GM15510 (cell line): ENCODE results near the gene ARID1B.

Experiments used
- POLR2A ChIP-seq: IDR thresholded peaks from 3 replicates; pipeline ENCODE4 v1.6.1; 2011; ENCODE audit warnings: borderline replicate concordance; ENCODE audit not compliant: insufficient read length; ENCODE audit errors: extremely low read depth

Gene ARID1B

GRCh38 chr6:157091243-157091642 is 314.1 kb downstream of the ARID1B start:
- no peak for TF ChIP-seq POLR2A

- TF ChIP-seq POLR2A = no peak
Observed at GRCh38 chr6:157091856-157092460, 314.8 kb downstream of the ARID1B start.

DNA sequence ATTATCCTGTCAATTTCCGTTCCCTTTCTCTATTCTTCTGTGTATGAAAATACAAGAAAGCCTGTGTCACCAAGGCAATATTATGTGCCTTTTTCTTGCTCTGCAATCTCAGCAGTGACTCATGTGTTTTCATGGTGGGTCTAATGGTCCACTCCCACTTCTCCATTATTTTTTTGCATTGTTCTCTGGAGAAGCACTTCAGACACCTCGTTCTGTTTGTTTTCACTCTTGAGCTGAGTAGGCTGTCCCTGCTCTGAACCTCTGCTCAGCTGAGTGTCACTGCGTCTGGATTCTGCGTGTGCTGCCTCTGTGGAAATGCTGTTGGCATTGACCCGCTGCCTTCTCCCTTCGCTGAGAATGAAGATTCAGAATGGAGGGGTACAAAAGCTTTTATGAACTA is 315.6 kb downstream of the ARID1B start:
- no peak for TF ChIP-seq POLR2A

DNA sequence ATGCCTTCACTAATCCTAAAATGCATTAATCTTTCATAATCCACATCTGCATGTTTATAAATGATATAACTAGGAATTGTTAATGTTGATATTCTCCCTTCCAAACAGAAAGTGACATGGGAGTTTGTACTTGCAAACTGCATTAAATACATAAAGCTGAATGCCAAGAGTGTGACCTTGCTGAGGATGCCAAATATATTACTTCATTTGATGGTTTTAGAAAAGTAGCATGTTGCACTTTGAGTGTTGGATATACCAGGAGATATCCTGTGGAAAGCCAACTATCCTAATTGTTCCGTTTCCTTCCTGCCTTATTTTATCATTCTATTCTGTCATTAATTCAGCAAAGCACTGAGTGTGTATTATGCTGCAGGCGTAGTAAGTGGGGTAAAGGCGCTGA is 316.4 kb downstream of the ARID1B start:
- TF ChIP-seq POLR2A = no peak

GRCh38 chr6:157094038-157094437 is 316.9 kb downstream of the ARID1B start:
- TF ChIP-seq POLR2A = no peak

DNA sequence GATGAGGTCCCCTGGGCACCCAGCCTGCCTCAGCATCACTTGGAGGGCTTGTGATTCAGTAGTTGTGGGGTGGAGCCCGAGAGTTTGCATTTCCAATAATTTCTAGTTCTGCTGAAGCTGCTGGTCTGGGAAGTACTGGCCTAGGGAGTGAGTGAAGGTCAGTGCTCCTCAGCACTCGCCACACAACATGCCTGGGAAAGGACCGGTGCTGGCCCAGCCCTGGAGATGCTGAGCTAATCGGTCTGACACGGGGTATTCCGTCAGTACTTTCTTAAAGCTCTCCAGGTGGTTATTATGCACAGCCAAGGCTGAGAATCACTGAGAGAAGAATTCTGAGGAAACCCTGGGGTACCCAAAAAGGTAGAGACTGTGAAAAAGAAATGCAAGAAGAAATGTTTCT is 317.9 kb downstream of the ARID1B start:
- TF ChIP-seq POLR2A = no peak

- no peak for TF ChIP-seq POLR2A
Observed at GRCh38 chr6:157095569-157095968, 318.4 kb downstream of the ARID1B start.

GRCh38 chr6:157096105-157096504 is 318.9 kb downstream of the ARID1B start:
- TF ChIP-seq POLR2A = no peak

- no peak for TF ChIP-seq POLR2A
Observed at GRCh38 chr6:157096522-157096921, 319.3 kb downstream of the ARID1B start.

DNA sequence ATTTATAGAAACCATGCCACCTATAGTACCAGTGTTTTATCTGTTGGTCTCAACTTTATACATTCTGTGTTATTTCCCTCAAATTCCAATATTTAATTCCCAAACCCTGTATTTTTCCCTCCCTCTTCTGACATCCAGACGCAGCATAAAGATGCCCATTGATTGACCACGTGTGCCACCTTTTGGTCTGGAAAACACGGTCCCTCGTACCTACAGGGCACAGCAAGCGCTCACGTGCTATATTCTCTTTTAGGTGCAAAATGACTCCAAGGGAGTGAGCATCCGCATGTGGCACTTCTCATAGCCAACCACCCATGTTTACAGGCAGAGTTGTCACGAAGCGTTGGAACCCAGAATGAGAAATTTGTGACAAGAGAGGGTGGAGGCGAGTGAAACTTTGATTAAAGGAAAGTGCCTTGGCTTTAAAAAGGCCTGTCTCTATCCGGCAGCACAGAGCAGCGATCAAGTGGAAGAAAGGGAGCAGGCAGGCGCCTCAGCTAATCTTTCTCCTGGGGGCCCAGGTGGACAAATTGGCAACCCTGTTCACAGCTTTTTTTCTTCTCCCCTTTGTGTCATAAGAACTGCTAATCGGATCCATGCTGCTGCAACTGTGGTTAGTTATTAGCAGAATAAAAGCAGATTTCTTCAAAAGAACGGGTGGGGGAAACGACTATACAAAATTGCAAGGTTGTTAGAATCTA is 320.2 kb downstream of the ARID1B start:
- no peak for TF ChIP-seq POLR2A

DNA sequence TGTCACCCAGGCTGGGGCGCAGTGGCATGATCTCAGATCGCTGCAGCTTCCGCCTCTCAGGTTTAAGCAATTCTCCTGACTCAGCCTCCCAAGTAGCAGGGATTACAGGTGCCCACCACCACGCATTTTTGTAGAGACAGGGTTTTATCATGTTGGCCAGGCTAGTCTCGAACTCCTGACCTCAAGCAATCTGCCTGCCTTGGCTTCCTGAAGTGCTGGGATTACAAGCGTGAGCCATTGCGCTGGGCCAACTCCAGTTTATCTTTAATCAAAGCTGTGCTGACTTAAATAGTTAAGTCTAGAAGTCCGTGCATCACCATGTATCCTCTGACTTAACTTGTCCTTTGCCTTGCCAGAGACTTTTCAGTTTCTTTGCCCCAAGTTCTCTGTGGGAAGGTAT is 321.8 kb downstream of the ARID1B start:
- TF ChIP-seq POLR2A = no peak

- TF ChIP-seq POLR2A = no peak
Observed at GRCh38 chr6:157099912-157100593, 322.9 kb downstream of the ARID1B start.

DNA sequence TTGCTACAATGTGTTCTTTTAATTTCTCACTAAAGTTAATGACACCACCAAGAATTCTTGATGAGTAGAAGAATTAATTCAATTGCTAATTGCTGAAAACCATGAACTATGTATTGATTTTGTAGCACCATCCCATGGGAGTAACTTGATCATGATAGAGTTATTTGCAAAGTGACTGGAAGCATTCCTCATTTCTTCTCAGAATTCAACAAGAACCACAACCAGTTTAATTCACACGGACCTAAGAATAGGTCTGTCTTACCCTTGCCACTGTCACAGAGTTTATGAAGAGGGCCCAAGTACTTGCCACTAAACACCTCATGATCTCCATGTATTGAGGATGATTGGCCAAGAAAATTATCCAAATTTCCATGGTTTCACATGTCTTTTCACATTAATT is 324.0 kb downstream of the ARID1B start:
- TF ChIP-seq POLR2A = no peak

GRCh38 chr6:157104803-157105202 is 327.6 kb downstream of the ARID1B start:
- TF ChIP-seq POLR2A = no peak

GRCh38 chr6:157106487-157106886 is 329.3 kb downstream of the ARID1B start:
- no peak for TF ChIP-seq POLR2A

DNA sequence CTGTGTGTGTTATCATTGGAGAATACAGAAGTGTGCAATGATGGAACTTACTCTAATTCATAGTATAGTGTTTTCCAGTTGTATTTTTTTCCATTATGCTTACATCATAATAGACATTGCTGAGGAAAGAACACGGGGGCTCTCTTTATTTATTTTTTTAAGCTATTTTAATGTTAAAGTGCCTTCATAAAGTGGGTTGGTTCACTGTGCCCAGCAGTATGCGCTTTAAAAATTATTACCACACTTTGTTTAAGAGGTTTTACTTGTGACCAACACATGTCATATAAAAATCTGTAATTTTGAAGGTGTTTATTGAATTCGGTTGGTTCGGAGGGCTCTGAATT is 330.4 kb downstream of the ARID1B start:
- no peak for TF ChIP-seq POLR2A
